HG03457 (cell line): ENCODE data around the gene ALKBH5.

Source experiments
- ATAC-seq: cut with Tn5 transposase; IDR thresholded peaks from one replicate; pipeline ENCODE4 v1.9.1; 2021; ENCODE audit warnings: moderate number of reproducible peaks; ENCODE audit not compliant: unreplicated experiment

Gene ALKBH5

GRCh38 chr17:18217412-18218015 lies 33.9 kb downstream of the ALKBH5 start:
- no peak for ATAC-seq

GRCh38 chr17:18218756-18219415 lies 35.3 kb downstream of the ALKBH5 start:
- ATAC-seq = no peak

DNA sequence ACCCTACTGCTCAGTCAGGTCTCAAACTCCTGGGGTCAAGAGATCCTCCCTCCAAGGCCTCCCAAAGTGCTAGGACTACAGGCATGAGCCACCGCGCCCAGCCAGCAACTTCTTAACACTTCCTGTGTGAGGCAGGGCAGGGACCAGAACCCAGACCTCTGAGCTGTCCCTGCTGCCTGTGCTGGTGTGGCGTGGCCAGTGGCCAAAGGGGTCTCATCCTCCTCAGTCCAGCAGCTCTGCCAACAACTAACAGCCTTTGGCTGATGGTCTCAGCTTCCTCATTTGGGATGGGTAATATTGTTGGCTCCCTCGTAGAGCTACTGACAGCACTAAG lies 40.4 kb downstream of the ALKBH5 start:
- no peak for ATAC-seq

GRCh38 chr17:18224387-18225120 lies 40.9 kb downstream of the ALKBH5 start:
- no peak for ATAC-seq

DNA sequence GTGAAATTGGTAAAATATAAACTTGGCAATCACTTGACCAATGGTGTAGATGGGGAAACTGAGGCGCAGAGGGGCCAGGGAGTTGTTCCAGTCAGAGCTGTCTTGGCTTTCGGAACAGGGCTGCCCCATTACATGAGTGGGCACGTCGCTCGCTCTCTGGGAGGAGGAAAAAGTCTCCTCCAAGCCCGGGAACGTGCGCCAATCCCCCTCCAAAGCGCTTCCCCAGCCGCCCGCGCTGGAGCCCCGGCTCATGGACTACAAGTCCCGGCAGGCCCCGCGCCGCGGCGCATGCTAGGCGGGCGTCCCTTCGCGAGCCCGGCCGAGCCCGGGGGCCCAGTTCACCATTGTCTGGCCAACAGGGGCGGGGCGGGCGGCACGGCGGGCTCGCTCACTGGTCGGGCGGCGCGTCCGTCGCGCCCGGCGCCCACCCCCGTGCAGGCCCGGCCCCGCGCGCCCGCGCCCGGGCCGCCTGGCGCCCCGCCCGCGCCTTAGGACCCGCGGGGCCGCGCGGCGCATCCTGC lies 41.6 kb downstream of the ALKBH5 start, which contains the start of gene LLGL1:
LLGL1 (plus strand) TSS at position 515 of the 521 bp plus-strand sequence. CDS start 48 bp downstream, outside the sequence.
- peak; percentile 70 for ATAC-seq

DNA sequence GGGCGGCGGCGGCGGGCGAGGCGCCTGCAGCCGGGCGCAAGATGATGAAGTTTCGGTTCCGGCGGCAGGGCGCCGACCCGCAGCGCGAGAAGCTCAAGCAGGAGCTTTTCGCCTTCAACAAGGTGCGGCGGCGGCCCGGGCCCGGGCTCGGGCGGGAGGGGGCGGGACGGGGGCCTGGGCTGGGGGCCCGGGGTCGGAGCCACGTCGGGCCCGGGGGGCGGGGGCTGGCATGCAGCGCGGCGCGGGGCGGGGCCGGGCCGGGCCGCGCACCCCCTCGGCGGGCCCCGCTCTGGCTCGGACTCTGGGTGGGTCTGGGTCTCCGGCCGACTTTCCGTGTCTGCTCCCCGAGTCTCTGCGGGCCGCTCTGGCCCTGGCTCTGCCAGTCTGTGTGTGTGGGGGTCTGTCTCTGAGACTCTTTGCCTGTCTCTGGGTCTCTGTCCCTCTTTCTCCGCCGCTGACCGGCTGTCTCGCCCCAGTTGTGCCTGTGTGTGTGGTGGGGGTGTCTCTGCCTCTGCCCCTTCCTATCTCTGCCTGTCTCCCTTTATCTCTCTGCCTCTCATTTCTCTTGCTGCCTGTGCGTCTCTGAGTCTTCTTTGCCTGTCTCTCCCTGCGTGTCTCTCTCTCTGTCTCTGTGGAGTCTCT lies 42.1 kb downstream of the ALKBH5 start:
- ATAC-seq = no peak

- no peak for ATAC-seq
Observed at GRCh38 chr17:18226284-18226945, 42.8 kb downstream of the ALKBH5 start.

GRCh38 chr17:18227635-18228034 lies 44.0 kb downstream of the ALKBH5 start:
- ATAC-seq = no peak

- ATAC-seq = no peak
Observed at GRCh38 chr17:18228176-18228682, 44.6 kb downstream of the ALKBH5 start.

DNA sequence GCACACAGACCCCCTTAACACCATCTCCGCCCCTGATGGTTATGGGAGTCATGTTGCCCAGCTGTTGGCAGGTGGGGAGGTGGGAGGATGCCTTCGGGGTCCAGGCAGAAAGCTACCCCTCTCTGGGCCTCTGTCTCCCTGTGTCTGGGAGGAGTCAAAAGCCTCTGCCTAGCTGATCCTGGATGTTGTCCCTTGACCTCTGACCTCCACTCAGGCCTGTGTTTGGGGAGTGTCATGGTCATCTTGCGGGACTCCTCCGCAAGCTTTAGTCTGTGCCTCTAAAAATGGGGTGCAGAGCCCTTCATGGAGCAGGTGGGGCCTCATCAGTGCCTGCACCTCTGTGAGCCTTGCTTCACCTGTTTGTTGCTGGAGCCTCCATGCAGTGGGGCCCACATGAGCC lies 45.6 kb downstream of the ALKBH5 start:
- no peak for ATAC-seq

GRCh38 chr17:18229771-18230170 lies 46.1 kb downstream of the ALKBH5 start:
- ATAC-seq = no peak

GRCh38 chr17:18230288-18231141 lies 46.9 kb downstream of the ALKBH5 start:
- ATAC-seq = no peak

DNA sequence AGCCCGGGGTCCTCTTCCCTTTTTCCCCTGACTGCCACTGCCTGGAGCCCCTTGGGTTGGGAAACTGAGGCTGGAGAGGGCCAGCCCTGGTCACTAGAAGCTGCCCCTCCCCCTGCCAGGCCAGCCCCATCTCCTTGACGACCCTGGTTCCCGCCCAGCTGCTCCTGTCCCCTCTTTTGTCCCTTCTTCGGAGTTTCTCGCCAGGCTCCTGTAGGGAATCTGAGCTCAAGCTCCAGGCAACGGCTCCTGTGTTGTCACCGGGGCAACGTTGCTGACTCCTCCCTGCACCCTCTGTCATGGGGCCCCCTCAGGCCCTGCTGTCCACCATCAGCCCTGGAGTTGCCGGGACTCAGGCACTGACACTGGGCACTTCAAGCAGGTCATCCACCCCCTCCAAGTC lies 47.5 kb downstream of the ALKBH5 start:
- no peak for ATAC-seq

DNA sequence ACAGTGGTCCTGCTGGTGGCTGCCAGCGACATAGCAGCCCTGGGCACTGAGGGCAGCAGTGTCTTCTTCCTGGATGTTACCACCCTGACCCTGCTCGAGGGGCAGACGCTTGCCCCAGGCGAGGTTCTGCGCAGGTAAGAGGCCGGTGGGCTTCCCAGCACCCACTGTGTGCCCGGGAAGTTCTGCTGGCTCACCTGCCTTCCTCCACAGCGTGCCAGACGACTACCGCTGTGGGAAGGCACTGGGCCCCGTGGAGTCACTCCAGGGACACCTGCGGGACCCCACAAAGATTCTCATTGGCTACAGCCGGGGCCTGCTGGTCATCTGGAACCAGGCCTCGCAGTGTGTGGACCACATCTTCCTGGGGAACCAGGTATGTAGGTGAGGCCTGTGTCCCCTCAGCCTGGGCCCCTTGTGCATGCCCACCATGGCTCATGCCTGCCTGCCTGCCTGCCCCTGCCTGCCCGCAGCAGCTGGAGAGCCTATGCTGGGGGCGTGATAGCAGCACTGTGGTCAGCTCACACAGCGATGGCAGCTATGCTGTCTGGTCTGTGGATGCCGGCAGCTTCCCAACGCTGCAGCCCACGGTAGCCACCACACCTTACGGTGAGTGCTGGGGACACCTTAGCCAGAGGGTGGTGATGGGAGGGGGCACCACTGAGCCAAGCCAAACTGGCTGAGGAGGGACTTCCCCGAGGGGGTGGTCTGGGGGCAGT lies 50.3 kb downstream of the ALKBH5 start:
- ATAC-seq = no peak

GRCh38 chr17:18234853-18235380 lies 51.3 kb downstream of the ALKBH5 start:
- no peak for ATAC-seq

- no peak for ATAC-seq
Observed at GRCh38 chr17:18235743-18236256, 52.2 kb downstream of the ALKBH5 start.

- ATAC-seq = no peak
Observed at GRCh38 chr17:18236494-18236893, 52.9 kb downstream of the ALKBH5 start.

DNA sequence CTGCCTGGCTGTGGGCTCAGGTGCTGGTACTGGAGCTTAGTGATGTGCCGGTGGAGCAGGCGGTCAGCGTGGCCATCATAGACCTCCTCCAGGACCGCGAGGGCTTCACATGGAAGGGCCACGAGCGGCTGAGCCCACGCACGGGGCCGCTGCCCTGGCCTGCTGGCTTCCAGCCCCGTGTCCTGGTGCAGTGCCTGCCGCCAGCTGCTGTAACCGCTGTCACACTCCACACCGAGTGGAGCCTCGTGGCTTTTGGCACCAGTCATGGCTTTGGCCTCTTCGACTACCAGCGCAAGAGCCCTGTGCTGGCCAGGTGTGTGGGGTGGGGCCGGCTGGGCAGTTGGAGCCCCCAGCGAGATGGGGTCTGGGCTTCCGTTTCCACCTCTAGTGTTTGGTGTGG lies 53.8 kb downstream of the ALKBH5 start:
- ATAC-seq = no peak

GRCh38 chr17:18238299-18238698 lies 54.7 kb downstream of the ALKBH5 start:
- ATAC-seq = no peak
